GM19467 (cell line): ENCODE results near the gene EMCN.
"Not testable (repeated sequence)": the region's sequence is repeated elsewhere in the genome, so short reads cannot be mapped to it uniquely, and the experiment has no call there.

Source experiments
- ATAC-seq: cut with Tn5 transposase; IDR thresholded peaks from one replicate; pipeline ENCODE4 v1.9.1; 2021; ENCODE audit warnings: mild to moderate bottlenecking, moderate library complexity; ENCODE audit not compliant: unreplicated experiment

EMCN gene

GRCh38 chr4:100386270-100386669 lies 131.6 kb downstream of the EMCN start:
- ATAC-seq: no peak

GRCh38 chr4:100380401-100380800 lies 137.4 kb downstream of the EMCN start:
- ATAC-seq: not testable (repeated sequence)

GRCh38 chr4:100379583-100380105 lies 138.2 kb downstream of the EMCN start:
- no peak for ATAC-seq

- no peak for ATAC-seq
Measured at GRCh38 chr4:100372432-100372831, 145.4 kb downstream of the EMCN start.

- ATAC-seq: no peak
Measured at GRCh38 chr4:100369871-100370270, 148.0 kb downstream of the EMCN start.

GRCh38 chr4:100367451-100367850 lies 150.4 kb downstream of the EMCN start:
- ATAC-seq: no peak

- ATAC-seq: no peak
Measured at GRCh38 chr4:100366213-100366612, 151.6 kb downstream of the EMCN start.

- no peak for ATAC-seq
Measured at GRCh38 chr4:100362366-100362765, 155.5 kb downstream of the EMCN start.

GRCh38 chr4:100361336-100361735 lies 156.5 kb downstream of the EMCN start:
- ATAC-seq: no peak

- no peak for ATAC-seq
Measured at GRCh38 chr4:100360211-100360610, 157.6 kb downstream of the EMCN start.

- ATAC-seq: no peak
Measured at GRCh38 chr4:100359441-100359840, 158.4 kb downstream of the EMCN start.

GRCh38 chr4:100357542-100357941 lies 160.3 kb downstream of the EMCN start:
- ATAC-seq: no peak

GRCh38 chr4:100356172-100356571 lies 161.7 kb downstream of the EMCN start:
- no peak for ATAC-seq

GRCh38 chr4:100352352-100352751 lies 165.5 kb downstream of the EMCN start:
- ATAC-seq: not testable (repeated sequence)

GRCh38 chr4:100348473-100348872 lies 169.3 kb downstream of the EMCN start:
- ATAC-seq: no peak

- no peak for ATAC-seq
Measured at GRCh38 chr4:100347241-100347640, 170.6 kb downstream of the EMCN start.

GRCh38 chr4:100345585-100345984 lies 172.2 kb downstream of the EMCN start:
- ATAC-seq: no peak
